Measurements from ENCODE around the gene ECE1.

DNA sequence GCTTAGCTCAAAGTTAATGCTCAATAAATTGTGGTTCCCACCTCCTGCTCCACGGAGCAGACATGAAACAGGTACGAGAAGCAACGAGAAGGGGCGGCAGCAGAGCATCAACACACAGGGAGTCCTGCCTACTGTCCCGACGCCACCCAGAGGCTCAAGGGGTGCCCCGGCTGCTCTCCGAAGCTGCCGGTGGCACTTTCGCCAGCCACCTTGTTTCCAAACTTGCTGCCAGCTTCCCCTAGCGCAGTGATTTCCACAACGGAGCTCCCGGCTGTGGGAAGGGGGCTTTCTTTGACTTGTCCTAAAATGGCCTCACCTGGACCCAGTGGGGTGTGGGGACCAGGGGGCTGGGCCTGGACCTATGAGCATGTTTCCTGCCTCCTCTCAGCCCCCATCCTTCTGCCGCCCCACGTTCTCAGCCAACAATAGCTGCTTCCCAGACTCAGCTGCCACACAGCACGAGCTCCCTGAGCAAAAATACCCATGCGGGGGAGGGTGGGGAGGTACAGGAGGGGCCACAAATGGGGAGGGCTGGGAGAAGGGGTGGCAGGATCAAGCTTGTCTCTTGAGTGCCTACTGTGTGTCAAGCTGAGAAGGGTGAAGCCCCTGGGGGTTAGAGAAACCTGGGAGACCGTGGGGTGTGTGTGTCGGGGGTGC is 35.6 kb upstream of the ECE1 start:
- TF ChIP-seq, protein P1, sequence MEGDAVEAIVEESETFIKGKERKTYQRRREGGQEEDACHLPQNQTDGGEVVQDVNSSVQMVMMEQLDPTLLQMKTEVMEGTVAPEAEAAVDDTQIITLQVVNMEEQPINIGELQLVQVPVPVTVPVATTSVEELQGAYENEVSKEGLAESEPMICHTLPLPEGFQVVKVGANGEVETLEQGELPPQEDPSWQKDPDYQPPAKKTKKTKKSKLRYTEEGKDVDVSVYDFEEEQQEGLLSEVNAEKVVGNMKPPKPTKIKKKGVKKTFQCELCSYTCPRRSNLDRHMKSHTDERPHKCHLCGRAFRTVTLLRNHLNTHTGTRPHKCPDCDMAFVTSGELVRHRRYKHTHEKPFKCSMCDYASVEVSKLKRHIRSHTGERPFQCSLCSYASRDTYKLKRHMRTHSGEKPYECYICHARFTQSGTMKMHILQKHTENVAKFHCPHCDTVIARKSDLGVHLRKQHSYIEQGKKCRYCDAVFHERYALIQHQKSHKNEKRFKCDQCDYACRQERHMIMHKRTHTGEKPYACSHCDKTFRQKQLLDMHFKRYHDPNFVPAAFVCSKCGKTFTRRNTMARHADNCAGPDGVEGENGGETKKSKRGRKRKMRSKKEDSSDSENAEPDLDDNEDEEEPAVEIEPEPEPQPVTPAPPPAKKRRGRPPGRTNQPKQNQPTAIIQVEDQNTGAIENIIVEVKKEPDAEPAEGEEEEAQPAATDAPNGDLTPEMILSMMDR (IDR thresholded peaks at IDR 0.05; ENCODE audit: insufficient read depth, low read length), result no peak
- TF ChIP-seq POLR2AphosphoS5 (IDR thresholded peaks at IDR 0.05; ENCODE audit: low read depth) (no peak), GABPA (IDR thresholded peaks at IDR 0.05; ENCODE audit: low read depth) (no peak), SPI1 (IDR thresholded peaks at IDR 0.05; ENCODE audit: borderline replicate concordance, low read depth) (no peak)
- TF ChIP-seq, protein P2, sequence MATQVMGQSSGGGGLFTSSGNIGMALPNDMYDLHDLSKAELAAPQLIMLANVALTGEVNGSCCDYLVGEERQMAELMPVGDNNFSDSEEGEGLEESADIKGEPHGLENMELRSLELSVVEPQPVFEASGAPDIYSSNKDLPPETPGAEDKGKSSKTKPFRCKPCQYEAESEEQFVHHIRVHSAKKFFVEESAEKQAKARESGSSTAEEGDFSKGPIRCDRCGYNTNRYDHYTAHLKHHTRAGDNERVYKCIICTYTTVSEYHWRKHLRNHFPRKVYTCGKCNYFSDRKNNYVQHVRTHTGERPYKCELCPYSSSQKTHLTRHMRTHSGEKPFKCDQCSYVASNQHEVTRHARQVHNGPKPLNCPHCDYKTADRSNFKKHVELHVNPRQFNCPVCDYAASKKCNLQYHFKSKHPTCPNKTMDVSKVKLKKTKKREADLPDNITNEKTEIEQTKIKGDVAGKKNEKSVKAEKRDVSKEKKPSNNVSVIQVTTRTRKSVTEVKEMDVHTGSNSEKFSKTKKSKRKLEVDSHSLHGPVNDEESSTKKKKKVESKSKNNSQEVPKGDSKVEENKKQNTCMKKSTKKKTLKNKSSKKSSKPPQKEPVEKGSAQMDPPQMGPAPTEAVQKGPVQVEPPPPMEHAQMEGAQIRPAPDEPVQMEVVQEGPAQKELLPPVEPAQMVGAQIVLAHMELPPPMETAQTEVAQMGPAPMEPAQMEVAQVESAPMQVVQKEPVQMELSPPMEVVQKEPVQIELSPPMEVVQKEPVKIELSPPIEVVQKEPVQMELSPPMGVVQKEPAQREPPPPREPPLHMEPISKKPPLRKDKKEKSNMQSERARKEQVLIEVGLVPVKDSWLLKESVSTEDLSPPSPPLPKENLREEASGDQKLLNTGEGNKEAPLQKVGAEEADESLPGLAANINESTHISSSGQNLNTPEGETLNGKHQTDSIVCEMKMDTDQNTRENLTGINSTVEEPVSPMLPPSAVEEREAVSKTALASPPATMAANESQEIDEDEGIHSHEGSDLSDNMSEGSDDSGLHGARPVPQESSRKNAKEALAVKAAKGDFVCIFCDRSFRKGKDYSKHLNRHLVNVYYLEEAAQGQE (IDR thresholded peaks at IDR 0.05; ENCODE audit: insufficient replicate concordance, low read depth), result no peak

Data from HL-60 (cell line).